HG02970 (cell line): Measurements from ENCODE around the gene VDR.
"Not testable (repeated sequence)": the region's sequence is repeated elsewhere in the genome, so short reads cannot be mapped to it uniquely, and the experiment has no call there.

Experiments used
- ATAC-seq: cut with Tn5 transposase; IDR thresholded peaks from one replicate; pipeline ENCODE4 v1.9.1; 2021; ENCODE audit warnings: mild to moderate bottlenecking, moderate library complexity, moderate number of reproducible peaks; ENCODE audit not compliant: unreplicated experiment, low FRiP score

VDR gene

GRCh38 chr12:47851303-47851952 is 53.4 kb downstream of the VDR start:
- ATAC-seq = no peak

DNA sequence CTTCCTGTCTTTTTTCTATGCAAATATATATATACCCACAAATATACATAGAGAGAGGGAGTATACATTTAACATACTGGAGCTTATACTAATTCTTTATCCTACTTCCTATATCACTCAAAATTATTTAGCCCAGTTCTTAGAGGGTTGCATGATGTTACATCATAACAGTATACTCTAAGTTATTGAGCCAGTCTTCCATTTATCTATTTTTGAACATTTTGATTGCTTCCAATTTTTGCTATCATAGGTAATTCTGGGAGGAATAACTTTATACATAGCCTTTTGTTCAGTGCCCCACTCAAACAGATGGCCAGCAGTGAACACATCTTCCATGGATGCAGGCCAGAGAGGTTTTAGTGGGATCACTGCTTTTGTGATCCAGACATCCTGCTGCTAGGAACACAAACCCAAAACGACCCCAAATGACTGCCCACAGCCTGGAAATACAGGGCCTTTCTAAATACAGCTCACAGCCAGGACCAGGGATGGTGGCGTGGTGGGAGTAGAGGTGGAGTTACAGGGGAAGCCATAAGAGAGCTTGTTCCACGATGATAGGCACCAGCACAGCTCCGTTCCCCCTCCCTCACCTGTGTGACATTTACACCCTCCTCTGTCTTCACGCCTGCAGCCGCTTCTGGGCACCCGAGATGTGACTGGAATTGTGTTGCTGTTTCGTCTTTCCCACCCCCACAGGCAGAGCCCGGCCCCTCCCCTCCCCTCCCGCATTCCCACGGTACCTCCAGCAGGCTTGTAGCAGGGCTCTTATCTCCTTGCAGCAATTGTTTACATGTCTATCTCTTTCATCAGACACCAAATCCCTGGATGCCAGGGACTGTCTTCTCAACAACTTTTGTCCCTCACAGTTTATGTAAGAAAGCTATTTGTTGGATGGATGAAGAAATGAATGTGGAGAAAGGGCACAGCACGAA is 54.4 kb downstream of the VDR start:
- no peak for ATAC-seq

DNA sequence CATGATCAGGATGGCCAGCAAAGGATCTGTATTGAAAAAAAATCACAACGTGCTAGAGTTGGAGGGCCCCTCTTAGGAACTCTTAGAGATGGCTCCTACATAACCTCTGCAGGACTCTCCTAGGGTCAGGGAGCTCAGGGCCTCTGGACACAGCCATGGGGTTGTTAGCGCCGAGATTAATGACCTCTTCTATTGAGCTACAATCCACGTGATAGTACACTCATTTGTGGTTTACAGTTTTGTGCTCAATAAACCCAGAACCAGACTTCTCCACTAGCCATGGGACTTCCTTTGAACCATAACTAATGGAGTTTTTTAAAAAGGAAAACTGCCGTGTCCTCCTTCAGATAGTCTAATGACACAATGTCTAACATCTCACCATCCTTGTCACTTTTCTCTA is 55.5 kb downstream of the VDR start:
- ATAC-seq = no peak

GRCh38 chr12:47848853-47849252 is 55.9 kb downstream of the VDR start:
- no peak for ATAC-seq

GRCh38 chr12:47846294-47846996 is 58.3 kb downstream of the VDR start:
- ATAC-seq = no peak

GRCh38 chr12:47845081-47845480 is 59.7 kb downstream of the VDR start:
- no peak for ATAC-seq

DNA sequence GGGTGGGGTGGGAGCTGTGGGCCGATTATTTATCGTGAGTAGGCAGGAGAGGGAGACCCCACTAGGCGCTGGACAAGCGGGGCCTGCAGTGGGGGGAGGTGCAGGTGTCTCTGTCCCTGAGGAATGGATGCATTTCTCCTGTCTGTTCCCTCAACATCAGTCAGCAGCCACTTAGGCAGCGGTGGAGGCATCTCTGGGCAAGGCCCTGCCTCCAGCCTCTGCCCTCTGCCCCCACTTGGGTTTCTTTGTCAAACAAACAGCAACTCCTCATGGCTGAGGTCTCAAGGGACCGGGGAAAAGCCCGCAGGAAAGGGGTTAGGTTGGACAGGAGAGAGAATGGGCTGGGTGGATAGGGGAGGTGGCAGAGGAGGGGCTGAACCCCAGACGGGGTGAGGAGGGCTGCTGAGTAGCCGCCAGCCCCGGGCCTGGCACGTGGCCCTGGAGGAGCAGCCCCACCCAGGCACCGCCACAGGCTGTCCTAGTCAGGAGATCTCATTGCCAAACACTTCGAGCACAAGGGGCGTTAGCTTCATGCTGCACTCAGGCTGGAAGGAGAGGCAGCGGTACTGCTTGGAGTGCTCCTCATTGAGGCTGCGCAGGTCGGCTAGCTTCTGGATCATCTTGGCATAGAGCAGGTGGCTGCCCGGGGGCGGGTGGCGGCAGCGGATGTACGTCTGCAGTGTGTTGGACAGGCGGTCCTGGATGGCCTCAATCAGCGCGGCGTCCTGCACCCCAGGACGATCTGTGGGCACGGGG is 60.4 kb downstream of the VDR start:
- no peak for ATAC-seq

DNA sequence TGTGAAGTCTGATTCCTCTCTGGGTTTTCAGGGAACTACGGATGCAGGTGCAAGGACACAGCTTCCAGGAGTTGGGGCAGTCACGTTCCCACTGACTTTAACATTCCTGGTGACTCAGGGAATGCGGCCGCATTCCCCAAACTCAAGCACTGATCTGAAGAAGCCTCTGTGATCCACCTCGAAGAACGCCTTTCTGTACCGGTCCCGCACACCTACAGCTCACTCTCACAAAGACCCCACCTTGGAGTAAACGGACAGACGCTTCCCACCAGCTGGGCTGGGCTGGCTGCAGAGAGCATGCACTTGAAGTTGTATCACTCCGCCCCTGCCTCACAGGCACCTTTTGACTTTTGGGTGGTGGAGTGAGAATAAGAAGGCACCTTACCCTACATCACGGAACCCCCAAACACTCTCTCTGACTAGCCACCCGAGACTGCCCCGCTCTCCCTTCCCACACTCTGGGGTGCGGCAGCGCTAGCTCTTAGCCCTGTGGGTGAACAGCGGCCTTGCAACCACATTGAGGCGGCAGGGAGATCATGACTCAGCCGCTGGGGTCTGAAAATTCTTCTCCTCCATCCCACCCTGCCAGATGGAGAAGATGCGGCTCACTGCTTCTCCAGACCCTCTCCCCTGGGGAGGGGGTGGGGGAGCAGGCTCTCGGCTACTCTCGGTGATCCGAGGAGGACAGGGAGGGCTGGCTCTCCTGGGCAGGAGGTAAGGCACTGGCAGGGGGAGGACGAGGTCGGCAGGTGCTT is 61.4 kb downstream of the VDR start:
- ATAC-seq = no peak

GRCh38 chr12:47842543-47842942 is 62.3 kb downstream of the VDR start:
- not testable (repeated sequence) for ATAC-seq

DNA sequence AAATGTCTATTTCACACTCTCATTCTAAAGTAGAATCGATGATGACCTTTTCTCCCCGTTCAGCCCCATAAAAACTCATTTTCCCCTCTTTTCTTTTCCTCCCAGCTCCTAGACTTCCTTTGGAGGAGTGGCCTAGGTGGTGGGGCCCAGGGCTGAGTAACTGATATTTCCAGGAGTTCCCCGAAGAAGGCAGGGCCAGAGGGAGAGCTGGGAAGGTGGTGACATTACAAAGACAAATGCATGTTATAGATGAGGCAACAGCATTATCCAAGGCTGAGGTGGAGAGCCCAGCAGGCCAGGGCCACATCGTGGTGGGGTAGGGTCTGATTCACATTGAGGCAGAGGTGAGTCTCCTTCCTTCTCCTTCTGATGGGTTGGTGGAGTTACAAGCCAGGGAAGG is 62.9 kb downstream of the VDR start:
- no peak for ATAC-seq

GRCh38 chr12:47841501-47841900 is 63.3 kb downstream of the VDR start:
- no peak for ATAC-seq

DNA sequence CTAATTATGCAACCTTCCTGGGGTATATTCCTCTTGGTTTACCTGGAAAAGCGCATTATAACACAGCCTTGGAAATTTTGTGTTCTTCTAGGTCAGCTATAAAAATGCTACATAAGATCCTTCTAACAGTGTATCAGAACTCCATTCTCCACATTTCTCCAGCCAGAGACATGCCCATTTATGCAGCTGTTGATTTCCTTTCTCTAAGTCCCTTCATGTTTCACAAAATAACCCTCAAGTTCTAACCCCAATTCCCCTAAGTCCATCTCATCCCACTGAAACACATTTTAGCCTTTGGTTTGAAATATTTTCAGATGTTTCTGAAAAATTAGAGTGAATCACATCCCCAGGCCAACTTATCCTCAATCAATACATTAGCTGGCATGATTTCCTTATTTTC is 64.2 kb downstream of the VDR start:
- no peak for ATAC-seq

DNA sequence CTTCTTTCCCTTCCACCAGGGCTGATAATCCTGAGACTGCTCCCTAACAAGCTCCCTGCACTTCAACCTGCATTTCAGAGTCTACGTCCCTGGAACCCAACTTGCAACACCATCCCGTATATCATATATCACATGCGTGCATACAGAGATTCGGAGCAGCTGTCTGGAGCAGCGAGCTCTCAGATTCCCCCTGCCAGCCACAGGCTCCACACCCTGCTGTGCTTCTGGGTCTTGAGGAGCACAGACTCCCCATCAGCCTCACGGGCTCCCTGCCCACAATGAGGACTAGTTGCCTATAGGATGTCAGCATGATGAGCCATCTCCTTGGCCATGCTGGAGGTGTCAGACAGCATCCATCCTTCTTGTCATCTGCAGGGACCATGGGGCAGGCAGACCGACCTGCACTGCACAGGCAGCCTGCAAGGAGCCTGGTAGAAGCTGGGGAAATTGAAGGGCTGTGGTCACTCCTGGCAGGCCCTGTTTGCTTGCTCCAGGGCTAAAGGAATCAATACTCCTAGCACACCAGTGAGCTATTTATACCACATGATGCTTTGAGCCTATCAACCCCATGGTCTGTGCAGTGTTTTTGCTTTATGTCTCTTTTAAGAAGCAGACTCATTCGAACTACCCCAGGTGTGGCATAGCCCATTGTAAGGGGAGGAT is 65.4 kb downstream of the VDR start:
- ATAC-seq = no peak

- ATAC-seq = no peak
Measured at GRCh38 chr12:47838286-47838931, 66.4 kb downstream of the VDR start.

DNA sequence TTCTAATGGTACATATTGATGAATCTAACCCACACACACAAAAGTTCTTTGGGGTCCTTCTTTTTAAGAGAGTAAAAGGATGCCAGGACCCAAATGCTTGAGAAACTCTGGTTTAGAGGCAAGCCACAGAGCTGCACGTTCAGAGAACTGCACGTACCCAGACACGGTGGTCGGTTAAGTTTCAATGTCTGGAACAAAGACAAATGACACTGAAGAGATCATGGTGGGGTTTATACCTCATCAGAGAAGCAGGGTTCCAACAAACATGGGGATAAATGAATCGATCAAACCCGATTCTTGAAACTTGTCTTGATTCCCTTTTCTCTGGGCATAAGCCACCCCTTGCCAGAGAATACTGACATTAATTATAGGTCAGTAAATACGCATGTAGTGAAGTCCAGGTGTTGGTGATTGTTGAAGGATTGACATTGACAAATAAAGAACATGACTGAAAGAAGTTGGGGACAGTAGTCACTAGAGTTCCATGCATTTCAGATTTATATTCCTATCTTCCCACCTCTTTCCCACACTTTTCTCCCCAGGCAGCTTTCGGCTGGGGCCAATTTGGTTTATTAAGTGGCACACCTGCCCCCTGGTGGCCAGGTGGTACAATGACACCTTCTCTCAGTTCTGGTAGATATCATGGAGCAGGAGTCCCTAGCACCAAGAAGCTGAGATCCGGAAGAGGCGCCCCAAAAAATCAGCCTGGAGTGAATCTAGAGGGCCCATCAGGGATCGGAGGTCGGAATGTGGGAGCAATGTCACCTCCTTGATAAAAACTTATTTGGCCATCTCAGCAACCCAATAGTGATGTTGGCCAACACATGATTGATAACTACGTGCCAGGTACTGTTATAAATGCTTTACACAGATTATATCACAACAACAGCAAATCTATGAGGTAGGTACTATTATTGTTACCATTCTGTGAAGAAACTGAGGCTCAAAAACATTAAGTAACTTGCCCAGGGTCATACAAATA is 67.3 kb downstream of the VDR start:
- no peak for ATAC-seq

GRCh38 chr12:47835831-47836155 is 69.0 kb downstream of the VDR start:
- no peak for ATAC-seq

DNA sequence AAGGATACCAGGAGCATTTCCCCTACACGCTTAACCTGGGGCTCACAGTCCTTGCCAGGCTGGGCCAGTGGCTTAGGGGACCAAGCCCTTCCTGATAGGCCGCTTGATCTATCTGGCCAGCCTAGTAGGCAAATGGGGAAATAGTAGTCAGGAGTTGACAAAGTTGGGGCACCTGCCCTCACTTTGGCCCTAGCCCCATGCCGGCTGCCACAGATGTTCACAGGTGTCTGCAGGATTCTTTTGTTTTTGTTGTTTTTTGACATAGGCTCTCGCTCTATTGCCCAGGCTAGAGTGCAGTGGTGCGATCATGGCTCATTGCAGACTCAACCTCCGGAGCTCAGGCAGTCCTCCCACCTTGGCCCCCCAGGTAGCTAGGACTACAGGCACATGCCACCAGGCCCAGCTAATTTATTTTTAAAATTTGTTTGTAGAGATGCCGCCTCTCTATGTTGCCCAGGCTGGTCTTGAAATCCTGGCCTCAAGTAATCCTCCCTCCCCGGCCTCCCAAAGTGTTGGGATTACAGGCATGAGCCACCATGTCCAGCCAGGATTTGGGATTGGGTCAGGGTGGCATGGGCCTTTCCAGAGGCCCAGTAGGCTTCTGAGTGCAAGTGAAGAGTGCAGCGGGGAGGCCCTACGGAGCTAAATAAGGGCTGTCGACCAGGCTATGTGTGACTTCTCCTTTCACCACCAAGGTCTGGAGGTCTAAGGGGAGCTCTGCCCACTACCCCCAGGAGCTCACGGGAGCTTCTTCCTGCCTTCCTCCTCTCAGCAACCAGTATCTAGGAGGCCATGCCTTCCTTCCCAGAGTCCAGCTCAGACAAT is 69.6 kb downstream of the VDR start:
- no peak for ATAC-seq
